GM23338 (cell line): Measurements from ENCODE around the gene CPAMD8.
"Not testable (repeated sequence)": the region's sequence is repeated elsewhere in the genome, so short reads cannot be mapped to it uniquely, and the experiment has no call there.

Experiments
- EZH2 ChIP-seq: fragments of 200-600 bp; sonication (generic); IDR thresholded peaks from one replicate; pipeline ENCODE4 v1.8.0; 2017; ENCODE audit warnings: antibody characterized with exemption, mild to moderate bottlenecking, low read depth; ENCODE audit not compliant: unreplicated experiment
- EZH2phosphoT487 ChIP-seq: fragments of 200-600 bp; sonication (generic); IDR thresholded peaks from one replicate; pipeline ENCODE4 v1.8.1; 2018; ENCODE audit warnings: antibody characterized with exemption; ENCODE audit not compliant: unreplicated experiment

- not testable (repeated sequence) for TF ChIP-seq EZH2phosphoT487, EZH2
Observed at GRCh38 chr19:16943090-16943489, 83.5 kb downstream of the CPAMD8 start.
